Stimulated activated CD4-positive, alpha-beta T cell treated with anti-CD3 and anti-CD28 coated beads, Interleukin-2, amount 100 ng/mL, for 24 hours (primary cell): ENCODE measurements around the gene CELA2B.

Experiments used
- DNase-seq, 2 donors: peaks; one replicate each; pipeline ENCODE4 v3.0.0-alpha.2; 2020

CELA2B gene

GRCh38 chr1:15526490-15527339 is 50.8 kb downstream of the CELA2B start, which contains the start of gene DNAJC16:
TSS of gene DNAJC16 (plus strand) at chr1:15526848. CDS start at chr1:15529106, 2,258 bp downstream.
- peak; percentile 95 to 97 for DNase-seq

- DNase-seq = no peak
These were observed 55.1 kb downstream of the CELA2B start for GRCh38 chr1:15531003-15531402.

- no peak for DNase-seq
These were observed 55.8 kb downstream of the CELA2B start for GRCh38 chr1:15531682-15532081.

GRCh38 chr1:15538771-15539170 is 62.9 kb downstream of the CELA2B start:
- no peak for DNase-seq

- DNase-seq = no peak
These were observed 64.3 kb downstream of the CELA2B start for GRCh38 chr1:15540186-15540585.
